Suprapubic skin (tissue), 4 donors: ENCODE measurements around the gene RASGRP3.

Experiments
- EP300 ChIP-seq: sonication (generic); formaldehyde crosslinking; IDR thresholded peaks from one replicate; pipeline ENCODE4 v1.6.1; 2017; ENCODE audit warnings: antibody characterized with exemption
- POLR2A ChIP-seq, 2 donors: fragments of 450-650 bp; IDR thresholded peaks; one replicate each; pipeline ENCODE4 v1.6.1; 2017; ENCODE audit warnings: antibody characterized with exemption in 2 of 2, mild to moderate bottlenecking in 2 of 2, moderate library complexity in 2 of 2
- POLR2AphosphoS5 ChIP-seq, 3 donors: sonication (generic); formaldehyde crosslinking; IDR thresholded peaks; one replicate each; pipeline ENCODE4 v1.6.1; 2017; ENCODE audit warnings: antibody characterized with exemption in 3 of 3
- TF ChIP-seq, protein P1 (sequence below), 2 donors: fragments of 200-600 bp in 1 of 2; fragments of 450-650 bp in 1 of 2; sonication (generic) in 1 of 2; IDR thresholded peaks; one replicate each; pipeline ENCODE4 v1.5.1; 2016 to 2019; ENCODE audit warnings: antibody characterized with exemption in 2 of 2, mild to moderate bottlenecking in 1 of 2, moderate library complexity in 1 of 2

DNA sequence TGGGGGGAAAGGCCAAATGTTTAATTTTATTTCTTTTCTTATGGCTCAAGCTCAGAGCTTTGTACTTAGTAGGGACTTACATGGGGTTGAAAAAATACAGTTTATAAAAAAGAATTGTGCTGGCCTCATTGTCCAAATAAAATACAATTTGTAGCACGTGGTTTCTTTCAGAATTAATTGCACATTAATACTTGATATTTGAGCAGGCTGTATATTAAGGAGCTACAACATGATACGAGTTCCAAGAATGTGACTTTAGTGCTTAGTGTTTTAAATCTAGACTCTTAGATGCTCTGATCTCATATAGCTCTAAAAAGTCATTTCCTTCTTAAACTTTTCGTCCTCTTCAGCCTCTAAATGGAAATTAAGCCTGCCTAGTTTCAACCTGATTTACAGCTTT lies 46.4 kb upstream of the RASGRP3 start:
- TF ChIP-seq, protein P1, sequence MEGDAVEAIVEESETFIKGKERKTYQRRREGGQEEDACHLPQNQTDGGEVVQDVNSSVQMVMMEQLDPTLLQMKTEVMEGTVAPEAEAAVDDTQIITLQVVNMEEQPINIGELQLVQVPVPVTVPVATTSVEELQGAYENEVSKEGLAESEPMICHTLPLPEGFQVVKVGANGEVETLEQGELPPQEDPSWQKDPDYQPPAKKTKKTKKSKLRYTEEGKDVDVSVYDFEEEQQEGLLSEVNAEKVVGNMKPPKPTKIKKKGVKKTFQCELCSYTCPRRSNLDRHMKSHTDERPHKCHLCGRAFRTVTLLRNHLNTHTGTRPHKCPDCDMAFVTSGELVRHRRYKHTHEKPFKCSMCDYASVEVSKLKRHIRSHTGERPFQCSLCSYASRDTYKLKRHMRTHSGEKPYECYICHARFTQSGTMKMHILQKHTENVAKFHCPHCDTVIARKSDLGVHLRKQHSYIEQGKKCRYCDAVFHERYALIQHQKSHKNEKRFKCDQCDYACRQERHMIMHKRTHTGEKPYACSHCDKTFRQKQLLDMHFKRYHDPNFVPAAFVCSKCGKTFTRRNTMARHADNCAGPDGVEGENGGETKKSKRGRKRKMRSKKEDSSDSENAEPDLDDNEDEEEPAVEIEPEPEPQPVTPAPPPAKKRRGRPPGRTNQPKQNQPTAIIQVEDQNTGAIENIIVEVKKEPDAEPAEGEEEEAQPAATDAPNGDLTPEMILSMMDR (IDR thresholded peaks at IDR 0.05) = no peak
- TF ChIP-seq POLR2A (IDR thresholded peaks at IDR 0.05) (no peak), EP300 (no peak), POLR2AphosphoS5 (IDR thresholded peaks at IDR 0.05) (no peak)
